Transverse colon (tissue), 3 donors: ENCODE data around the gene MIOX.

Experiments
- POLR2A ChIP-seq: fragments of 450-650 bp; IDR thresholded peaks from one replicate; pipeline ENCODE4 v1.6.1; 2016; ENCODE audit warnings: antibody characterized with exemption, mild to moderate bottlenecking, moderate library complexity
- TF ChIP-seq, protein P1 (sequence below), 5 experiments: fragments of 200-600 bp in 3 of 5; fragments of 450-650 bp in 2 of 5; sonication (generic) in 3 of 5; IDR thresholded peaks; 1 replicate in 2 of 5; 2 replicates in 3 of 5; pipeline ENCODE4 v1.5.1; 2016 to 2017; ENCODE audit warnings: antibody characterized with exemption in 5 of 5, inconsistent platforms in 3 of 5, mild to moderate bottlenecking in 2 of 5, moderate library complexity in 1 of 5

DNA sequence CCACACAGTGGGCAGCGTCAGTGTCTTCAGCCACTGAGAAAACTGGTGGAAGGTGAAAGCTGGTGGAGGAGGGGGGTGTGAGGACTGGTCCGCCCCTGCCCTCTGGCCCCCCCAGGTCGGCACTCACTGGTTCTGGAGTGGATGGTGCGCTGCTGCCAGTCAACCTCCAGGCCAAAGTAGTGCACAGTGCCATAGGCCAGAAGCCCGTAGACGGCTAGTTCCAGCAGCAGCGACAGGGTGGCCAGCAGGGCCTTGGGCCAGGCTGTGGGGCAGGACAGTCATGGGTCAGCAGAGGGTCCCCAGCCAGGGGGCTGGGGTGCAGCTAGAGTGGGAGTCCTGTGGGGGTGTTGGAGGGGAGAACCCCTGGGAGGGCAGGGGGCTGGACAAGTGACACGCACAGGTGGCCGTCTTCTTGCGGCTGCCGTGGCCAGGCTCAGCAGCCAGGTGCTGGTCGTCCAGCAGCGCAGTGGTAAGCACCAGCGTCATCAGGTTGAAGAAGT lies 18.7 kb downstream of the MIOX start:
- TF ChIP-seq, protein P1, sequence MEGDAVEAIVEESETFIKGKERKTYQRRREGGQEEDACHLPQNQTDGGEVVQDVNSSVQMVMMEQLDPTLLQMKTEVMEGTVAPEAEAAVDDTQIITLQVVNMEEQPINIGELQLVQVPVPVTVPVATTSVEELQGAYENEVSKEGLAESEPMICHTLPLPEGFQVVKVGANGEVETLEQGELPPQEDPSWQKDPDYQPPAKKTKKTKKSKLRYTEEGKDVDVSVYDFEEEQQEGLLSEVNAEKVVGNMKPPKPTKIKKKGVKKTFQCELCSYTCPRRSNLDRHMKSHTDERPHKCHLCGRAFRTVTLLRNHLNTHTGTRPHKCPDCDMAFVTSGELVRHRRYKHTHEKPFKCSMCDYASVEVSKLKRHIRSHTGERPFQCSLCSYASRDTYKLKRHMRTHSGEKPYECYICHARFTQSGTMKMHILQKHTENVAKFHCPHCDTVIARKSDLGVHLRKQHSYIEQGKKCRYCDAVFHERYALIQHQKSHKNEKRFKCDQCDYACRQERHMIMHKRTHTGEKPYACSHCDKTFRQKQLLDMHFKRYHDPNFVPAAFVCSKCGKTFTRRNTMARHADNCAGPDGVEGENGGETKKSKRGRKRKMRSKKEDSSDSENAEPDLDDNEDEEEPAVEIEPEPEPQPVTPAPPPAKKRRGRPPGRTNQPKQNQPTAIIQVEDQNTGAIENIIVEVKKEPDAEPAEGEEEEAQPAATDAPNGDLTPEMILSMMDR (IDR thresholded peaks at IDR 0.05): no peak
- no peak for TF ChIP-seq POLR2A
